A549 (cell line): Measurements from ENCODE around the gene SFXN3. TPM values are rescaled to one million over a fixed set of nuclear protein-coding genes. Genes with fewer than 3 reads are reported as not detected.

Source experiments
- ATAC-seq, 2 experiments: fragments of 200-7000 bp in 1 of 2; fragments of >200 bp in 1 of 2; cut with Nextera tagmentation in 1 of 2; cut with Tn5 transposase in 1 of 2; 3 replicates each; pipeline versions ENCODE4 v1.8.0 to v1.9.1; 2018 to 2020; ENCODE audit warnings: mild to moderate bottlenecking in 1 of 2, moderate library complexity in 1 of 2
- CTCF ChIA-PET: fragments of 300-600 bp; sonication (Branson Sonifier 250); formaldehyde crosslinking; extraction: SDS; loops from one replicate; lab custom pipeline; 2021; ENCODE audit warnings: antibody characterized with exemption, inconsistent platforms; lab: Yijun Ruan, JAX
- POLR2A ChIA-PET: fragments of 350-600 bp; formaldehyde crosslinking; extraction: SDS; loops from one replicate; lab custom pipeline; 2021; ENCODE audit warnings: antibody characterized with exemption, inconsistent platforms; lab: Yijun Ruan, JAX
- DNase-seq, 2 experiments: peaks; one replicate each; pipeline versions ENCODE4 v3.0.0 to v3.0.0-alpha.2; 2011 to 2016; ENCODE audit warnings: low read depth in 1 of 2, low spot score in 1 of 2
- FAIRE-seq: peaks from 2 replicates; lab custom pipeline; 2011; peaks lifted over from hg19 to GRCh38; lab: Jason Lieb, UNC
- H3K27ac ChIP-seq, 2 experiments: fragments of >200 bp; sonication (Bioruptor Twin); formaldehyde crosslinking; 3 replicates each; pipeline ENCODE4 v1.5.1; 2016 to 2017
- H3K4me1 ChIP-seq: fragments of >200 bp; sonication (Bioruptor Twin); formaldehyde crosslinking; 3 replicates; pipeline ENCODE4 v1.6.1; 2016
- H3K4me2 ChIP-seq: fragments of >200 bp; sonication (Bioruptor Twin); formaldehyde crosslinking; 3 replicates; pipeline ENCODE4 v1.6.1; 2016
- H3K4me3 ChIP-seq: fragments of >200 bp; sonication (Bioruptor Twin); formaldehyde crosslinking; 3 replicates; pipeline ENCODE4 v1.5.1; 2016
- H3K9me3 ChIP-seq: fragments of >200 bp; sonication (Bioruptor Twin); formaldehyde crosslinking; 3 replicates; pipeline ENCODE4 v1.6.1; 2016
- BCL3 ChIP-seq: fragments of >200 bp; sonication (Bioruptor Twin); formaldehyde crosslinking; IDR thresholded peaks from 3 replicates; pipeline ENCODE4 v1.6.1; 2016
- BHLHE40 ChIP-seq: IDR thresholded peaks from 2 replicates; pipeline ENCODE4 v1.6.1; 2012; ENCODE audit warnings: low read depth, low read length, inconsistent platforms
- CBX2 ChIP-seq: fragments of 200-600 bp; sonication (generic); IDR thresholded peaks from 2 replicates; pipeline ENCODE4 v1.6.1; 2016; ENCODE audit warnings: low read depth, mild to moderate bottlenecking, borderline replicate concordance
- CBX8 ChIP-seq: fragments of 200-600 bp; sonication (generic); IDR thresholded peaks from 2 replicates; pipeline ENCODE4 v1.6.1; 2016
- CHD2 ChIP-seq: fragments of 150-350 bp; IDR thresholded peaks from 2 replicates; pipeline ENCODE4 v1.6.1; 2014; ENCODE audit warnings: low read length; ENCODE audit not compliant: partially characterized antibody
- EHMT2 ChIP-seq: fragments of 200-600 bp; sonication (generic); IDR thresholded peaks from 2 replicates; pipeline ENCODE4 v1.6.1; 2016; ENCODE audit warnings: antibody characterized with exemption, low read depth, mild to moderate bottlenecking, moderate library complexity
- EP300 ChIP-seq, 2 experiments: fragments of >200 bp; sonication (Bioruptor Twin); formaldehyde crosslinking; IDR thresholded peaks; 2 replicates in 1 of 2; 3 replicates in 1 of 2; pipeline ENCODE4 v1.6.1; 2016 to 2017
- HEYL ChIP-seq: fragments of 250-450 bp; sonication (Bioruptor Pico); IDR thresholded peaks from 2 replicates; pipeline ENCODE4 v1.8.0; 2021; ENCODE audit warnings: mild to moderate bottlenecking, moderate library complexity
- HMGXB4 ChIP-seq: fragments of 250-450 bp; sonication (Bioruptor Pico); IDR thresholded peaks from 2 replicates; pipeline ENCODE4 v1.5.0; 2021; ENCODE audit warnings: mild to moderate bottlenecking, moderate library complexity, borderline replicate concordance
- HOXA7 ChIP-seq: fragments of 250-450 bp; sonication (Bioruptor Pico); IDR thresholded peaks from 2 replicates; pipeline ENCODE4 v1.5.0; 2020; ENCODE audit warnings: mild to moderate bottlenecking, moderate library complexity
- JUNB ChIP-seq: fragments of >200 bp; sonication (Bioruptor Twin); formaldehyde crosslinking; IDR thresholded peaks from 2 replicates; pipeline ENCODE4 v1.6.1; 2016
- KDM5A ChIP-seq: fragments of 200-600 bp; sonication (generic); IDR thresholded peaks from 2 replicates; pipeline ENCODE4 v1.6.1; 2016; ENCODE audit warnings: antibody characterized with exemption, mild to moderate bottlenecking
- MAX ChIP-seq: IDR thresholded peaks from 2 replicates; pipeline ENCODE4 v1.6.1; 2012
- NFE2L2 ChIP-seq: fragments of 150-350 bp; conservative IDR thresholded peaks from 2 replicates; pipeline ENCODE4 v1.6.1; 2014; ENCODE audit warnings: low read length
- NPAS2 ChIP-seq: fragments of 250-450 bp; sonication (Bioruptor Pico); IDR thresholded peaks from 2 replicates; pipeline ENCODE4 v1.8.0; 2022; ENCODE audit warnings: mild to moderate bottlenecking, moderate library complexity, borderline replicate concordance
- PHF8 ChIP-seq: fragments of 200-600 bp; sonication (generic); IDR thresholded peaks from 2 replicates; pipeline ENCODE4 v1.6.1; 2016; ENCODE audit warnings: low read depth, mild to moderate bottlenecking, antibody characterized with exemption, moderate library complexity, borderline replicate concordance
- POLR2A ChIP-seq: IDR thresholded peaks from 2 replicates; pipeline ENCODE4 v1.6.1; 2012; ENCODE audit warnings: mild to moderate bottlenecking, low read length
- RAD21 ChIP-seq, 2 experiments: fragments of >200 bp in 1 of 2; sonication (Bioruptor Twin) in 1 of 2; formaldehyde crosslinking in 1 of 2; IDR thresholded peaks in 1 of 2; conservative IDR thresholded peaks in 1 of 2; 2 replicates in 1 of 2; 3 replicates in 1 of 2; pipeline ENCODE4 v1.6.1; 2012 to 2018; ENCODE audit warnings: inconsistent platforms in 1 of 2
- RARB ChIP-seq: fragments of 250-450 bp; sonication (Bioruptor Pico); IDR thresholded peaks from 2 replicates; pipeline ENCODE4 v1.8.0; 2021; ENCODE audit warnings: mild to moderate bottlenecking, moderate library complexity
- RCOR1 ChIP-seq: fragments of 150-350 bp; IDR thresholded peaks from 2 replicates; pipeline ENCODE4 v1.6.1; 2014; ENCODE audit warnings: antibody characterized with exemption, low read length, low read depth
- RFX5 ChIP-seq: fragments of 450-650 bp; IDR thresholded peaks from 2 replicates; pipeline ENCODE4 v1.7.1; 2014; ENCODE audit warnings: antibody characterized with exemption, mild to moderate bottlenecking, moderate library complexity
- RNF2 ChIP-seq: fragments of 200-600 bp; sonication (generic); IDR thresholded peaks from 2 replicates; pipeline ENCODE4 v1.6.1; 2016; ENCODE audit warnings: low read depth, mild to moderate bottlenecking, antibody characterized with exemption, moderate library complexity, borderline replicate concordance
- SREBF2 ChIP-seq: fragments of 450-650 bp; IDR thresholded peaks from 2 replicates; pipeline ENCODE4 v1.6.1; 2014; ENCODE audit warnings: mild to moderate bottlenecking, moderate library complexity
- USF2 ChIP-seq: fragments of 450-650 bp; IDR thresholded peaks from 2 replicates; pipeline ENCODE4 v1.6.1; 2014; ENCODE audit warnings: antibody characterized with exemption
- WGBS: methylation state at CpG from one replicate; pipeline ENCODE4 v1.1.6; 2017; ENCODE audit errors: missing lambda C conversion rate; 5-methylcytosine and 5-hydroxymethylcytosine counted together
- polyA plus RNA-seq, 4 experiments: library from polyadenylated mRNA; depleted of rRNA in 3 of 4; stranded (reverse); fragments of >200 nt; fragmentation: RNase III in 1 of 4; extraction: RNeasy Plus Mini Kit Qiagen cat#74134 plus additional on column Dnase treatment in 1 of 4; gene quantifications; 2 replicates in 3 of 4; 3 replicates in 1 of 4; pipeline ENCODE4 v1.2.3, GENCODE V29; 2011 to 2017
- TF ChIP-seq, protein P1 (sequence below): IDR thresholded peaks from 2 replicates; pipeline ENCODE4 v1.6.1; 2012

The SFXN3 gene
- polyA plus RNA-seq, 2 of the 4 experiments (the other 2 are of a cell fraction): 26.3 to 33.7 TPM

DNA sequence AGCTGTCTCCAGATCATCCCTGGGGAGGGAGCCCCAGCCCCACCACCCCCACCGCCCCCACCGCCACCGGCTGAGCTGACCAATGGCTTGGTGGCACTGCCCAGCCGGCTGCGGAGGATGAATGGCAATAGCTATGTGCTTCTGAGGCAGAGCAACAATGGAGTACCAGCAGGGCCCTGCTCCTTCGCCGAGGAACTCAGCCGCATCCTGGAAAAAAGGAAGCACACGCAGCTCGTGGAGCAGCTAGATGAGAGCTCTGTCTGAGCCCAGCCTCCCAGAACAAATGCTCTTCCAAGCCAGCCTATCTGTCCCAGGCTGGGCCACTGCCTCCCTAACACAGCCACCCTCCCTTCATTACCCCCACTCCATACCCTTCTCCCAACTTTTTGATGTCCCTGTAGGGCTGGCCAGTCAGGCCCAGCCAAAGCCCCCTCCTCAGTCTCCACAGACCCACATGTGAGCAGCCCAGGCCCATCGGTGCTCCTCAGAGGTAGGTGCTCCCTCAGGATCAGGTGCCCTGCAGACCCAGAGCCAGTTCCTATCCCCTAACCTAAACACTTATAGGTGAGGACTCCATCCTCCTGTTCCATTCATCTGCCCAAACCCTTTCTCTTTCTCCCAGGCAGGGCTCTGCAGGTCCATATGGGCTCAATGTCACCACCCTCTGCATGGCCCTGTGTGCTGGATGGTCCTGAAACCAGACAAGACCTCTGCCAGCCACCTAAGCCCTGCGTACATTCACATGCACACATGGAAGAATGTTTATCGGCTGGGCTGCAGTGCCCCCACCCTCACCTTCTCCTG lies 47.0 kb upstream of the SFXN3 start:
- H3K4me1 ChIP-seq: peaks cover 25% of the 10 kb centered on the region
- H3K27ac ChIP-seq: no peak overlapping the region
- ATAC-seq: no peak
- DNase-seq: no peak
- ChIA-PET POLR2A (no interaction called here), CTCF (interaction anchor here (0.6 to 25.8 kb wide), 6 partner anchors 10 to 33 kb away, joined by 3 to 608 read pairs (median 8); partner anchors contain the start of gene LZTS2)
- H3K9me3 ChIP-seq: no peaks in the 10 kb centered on the region
- WGBS: 87% methylated on average over 12 of the region's 13 CpGs
- FAIRE-seq: no peak
- H3K4me2 ChIP-seq: no peak overlapping the region
- no peak overlapping the region for H3K4me3 ChIP-seq
- no peak for TF ChIP-seq POLR2A
- no peak for TF ChIP-seq EP300 (IDR thresholded peaks at IDR 0.05)
- no peak for TF ChIP-seq JUNB
- TF ChIP-seq RARB (CRISPR knock-in tag): no peak
- TF ChIP-seq, protein P1, sequence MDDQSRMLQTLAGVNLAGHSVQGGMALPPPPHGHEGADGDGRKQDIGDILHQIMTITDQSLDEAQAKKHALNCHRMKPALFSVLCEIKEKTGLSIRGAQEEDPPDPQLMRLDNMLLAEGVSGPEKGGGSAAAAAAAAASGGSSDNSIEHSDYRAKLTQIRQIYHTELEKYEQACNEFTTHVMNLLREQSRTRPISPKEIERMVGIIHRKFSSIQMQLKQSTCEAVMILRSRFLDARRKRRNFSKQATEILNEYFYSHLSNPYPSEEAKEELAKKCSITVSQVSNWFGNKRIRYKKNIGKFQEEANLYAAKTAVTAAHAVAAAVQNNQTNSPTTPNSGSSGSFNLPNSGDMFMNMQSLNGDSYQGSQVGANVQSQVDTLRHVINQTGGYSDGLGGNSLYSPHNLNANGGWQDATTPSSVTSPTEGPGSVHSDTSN: no peak
- TF ChIP-seq CHD2: no peak

- CTCF ChIA-PET: interaction anchor here (1.0 to 25.8 kb wide), 8 partner anchors 10 to 65 kb away, joined by 3 to 608 read pairs (median 8); partner anchors contain the start of genes LZTS2 and SEMA4G
- Histone ChIP-seq H3K9me3 (no peaks in the 10 kb centered on the region), H3K4me2 (no peak overlapping the region), H3K27ac (no peak overlapping the region), H3K4me3 (no peak overlapping the region), H3K4me1 (peaks cover 31% of the 10 kb centered on the region)
- POLR2A ChIA-PET: no interaction called here
- no peak for DNase-seq
- ATAC-seq: no peak
- no peak for FAIRE-seq
- TF ChIP-seq CBX2 (no peak), EP300 (IDR thresholded peaks at IDR 0.05) (no peak), KDM5A (no peak), RAD21 (conservative IDR thresholded peaks at IDR 0.05 in 1 of 2, IDR thresholded peaks at IDR 0.05 in 1 of 2) (no peak), RCOR1 (no peak), USF2 (no peak), CBX8 (no peak), HEYL (CRISPR knock-in tag) (no peak), PHF8 (no peak), BCL3 (no peak), NPAS2 (no peak)
- TF ChIP-seq, protein P1: no peak
- 90% methylated on average over 2 of the region's 2 CpGs for WGBS
These were observed 46.3 kb upstream of the SFXN3 start for GRCh38 chr10:100984672-100985177.

DNA sequence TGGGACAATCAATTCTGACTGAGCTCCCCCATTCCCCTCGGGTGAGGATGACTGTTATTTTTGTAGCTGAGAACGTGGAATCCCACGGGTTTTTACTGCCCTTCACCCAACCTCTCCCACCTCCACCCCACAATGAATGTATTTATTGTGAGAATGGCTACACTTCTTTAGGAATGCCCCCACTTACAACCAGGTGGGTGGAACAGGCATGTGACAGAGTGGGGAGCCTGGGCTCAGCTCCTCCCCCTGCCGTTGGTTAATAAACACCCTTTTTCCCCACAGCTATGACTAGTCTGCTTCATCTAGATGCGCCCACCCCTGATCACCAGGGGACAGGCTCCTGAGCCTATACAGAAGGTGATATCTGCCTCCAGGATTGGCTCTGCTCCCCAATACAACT lies 45.7 kb upstream of the SFXN3 start:
- Histone ChIP-seq H3K4me1 (peaks cover 31% of the 10 kb centered on the region), H3K4me3 (no peak overlapping the region), H3K27ac (no peak overlapping the region), H3K9me3 (no peaks in the 10 kb centered on the region), H3K4me2 (peak overlapping the region; percentile 96; the same call in 1 of the 3 replicates)
- ATAC-seq (no peak), DNase-seq (no peak), FAIRE-seq (no peak)
- POLR2A ChIA-PET: no interaction called here
- CTCF ChIA-PET: interaction anchor here (1.0 to 25.8 kb wide), 8 partner anchors 9 to 65 kb away, joined by 3 to 608 read pairs (median 8); partner anchors contain the start of genes LZTS2 and SEMA4G
- WGBS: 70% methylated on average over 5 of the region's 5 CpGs
- TF ChIP-seq HEYL (CRISPR knock-in tag) (no peak), HOXA7 (CRISPR knock-in tag) (no peak), BHLHE40 (no peak), EHMT2 (no peak), KDM5A (no peak), MAX (no peak), SREBF2 (no peak), CBX2 (no peak), RNF2 (no peak), HMGXB4 (CRISPR knock-in tag) (no peak), NFE2L2 (no peak), RFX5 (no peak)
- TF ChIP-seq, protein P1: no peak
